Suppressor macrophage treated with lipopolysaccharide for 4 hours (primary cell): ENCODE results near the gene CRADD.

Source experiments
- DNase-seq: peaks from one replicate; pipeline ENCODE4 v3.0.0-alpha.2; 2020

CRADD gene

GRCh38 chr12:93819050-93819491, 141.9 kb downstream of the CRADD start:
- no peak for DNase-seq

GRCh38 chr12:93823616-93824391, 146.6 kb downstream of the CRADD start:
- DNase-seq, result peak; percentile 38

GRCh38 chr12:93824514-93825500, 147.6 kb downstream of the CRADD start:
- no peak for DNase-seq

- no peak for DNase-seq
Measured at GRCh38 chr12:93825501-93825888, 148.3 kb downstream of the CRADD start.

GRCh38 chr12:93825931-93826555, 148.9 kb downstream of the CRADD start:
- DNase-seq, result no peak

- no peak for DNase-seq
Measured at GRCh38 chr12:93827179-93827578, 150.0 kb downstream of the CRADD start.

- DNase-seq, result no peak
Measured at GRCh38 chr12:93827669-93828068, 150.5 kb downstream of the CRADD start.

- DNase-seq, result no peak
Measured at GRCh38 chr12:93829016-93829415, 151.8 kb downstream of the CRADD start.

GRCh38 chr12:93831374-93831773, 154.2 kb downstream of the CRADD start:
- no peak for DNase-seq

GRCh38 chr12:93832131-93832530, 155.0 kb downstream of the CRADD start:
- peak; percentile 38 for DNase-seq

GRCh38 chr12:93833946-93834345, 156.8 kb downstream of the CRADD start:
- DNase-seq, result no peak

GRCh38 chr12:93836620-93837260, 159.6 kb downstream of the CRADD start:
- DNase-seq, result no peak

GRCh38 chr12:93838193-93838592, 161.0 kb downstream of the CRADD start:
- DNase-seq, result no peak

- no peak for DNase-seq
Measured at GRCh38 chr12:93839064-93839463, 161.9 kb downstream of the CRADD start.

- no peak for DNase-seq
Measured at GRCh38 chr12:93841671-93842070, 164.5 kb downstream of the CRADD start.

GRCh38 chr12:93844164-93844784, 167.1 kb downstream of the CRADD start:
- DNase-seq, result no peak

- DNase-seq, result no peak
Measured at GRCh38 chr12:93846936-93847516, 169.9 kb downstream of the CRADD start.

GRCh38 chr12:93847517-93848474, 170.6 kb downstream of the CRADD start:
- DNase-seq, result peak; percentile 90

GRCh38 chr12:93848523-93849101, 171.4 kb downstream of the CRADD start:
- DNase-seq, result peak; percentile 76

GRCh38 chr12:93849946-93850345, 172.8 kb downstream of the CRADD start:
- no peak for DNase-seq
